SIG-M5 treated with dmso at 0.1 percent for 504 hours (cell line): ENCODE data around the gene PRXL2A.

Source experiments
- DNase-seq: peaks from one replicate; lab custom pipeline; 2025; ENCODE audit not compliant: unreplicated experiment; lab: John Stamatoyannopoulos, UW

Gene PRXL2A

DNA sequence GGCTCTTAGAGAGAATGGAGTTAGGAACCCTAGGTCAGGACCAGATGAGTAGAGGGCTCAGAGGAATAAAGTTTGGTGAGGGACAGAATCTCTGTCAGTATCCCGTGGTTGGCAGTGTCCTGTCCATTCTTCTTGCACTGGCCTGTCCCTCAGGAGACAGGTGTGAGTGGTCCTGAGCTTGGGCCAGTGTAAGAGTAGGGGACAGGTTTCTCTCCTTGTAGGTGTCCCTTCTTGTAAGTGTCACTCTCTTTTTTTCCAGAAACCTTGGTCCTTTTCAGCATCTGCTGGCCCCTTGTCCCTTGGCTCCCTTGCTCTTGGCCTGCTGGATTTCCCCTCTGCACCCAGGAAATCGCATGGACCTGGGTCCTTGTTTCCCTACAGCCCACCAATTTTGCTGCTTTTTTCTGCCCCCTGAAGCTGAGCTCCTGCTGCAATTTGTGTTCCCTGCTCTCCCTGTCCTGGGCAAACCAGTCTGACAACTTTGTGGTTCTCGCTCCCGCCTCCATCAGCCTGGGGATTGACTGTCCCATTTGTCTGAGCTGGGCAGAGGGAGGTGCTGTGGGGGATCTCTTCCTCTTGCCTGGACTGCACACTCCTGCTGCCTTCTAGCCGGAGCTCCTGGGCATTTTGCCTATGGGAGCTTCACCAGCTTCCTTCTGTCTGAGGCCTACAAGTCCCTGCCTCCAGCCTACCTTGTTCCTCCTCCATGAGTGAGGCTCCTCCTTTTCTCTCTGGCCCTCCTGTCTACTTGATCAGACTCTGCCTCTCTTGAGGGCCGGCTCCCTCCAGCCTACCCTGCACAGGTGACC is 52.3 kb downstream of the PRXL2A start:
- DNase-seq: peak; percentile 62

DNA sequence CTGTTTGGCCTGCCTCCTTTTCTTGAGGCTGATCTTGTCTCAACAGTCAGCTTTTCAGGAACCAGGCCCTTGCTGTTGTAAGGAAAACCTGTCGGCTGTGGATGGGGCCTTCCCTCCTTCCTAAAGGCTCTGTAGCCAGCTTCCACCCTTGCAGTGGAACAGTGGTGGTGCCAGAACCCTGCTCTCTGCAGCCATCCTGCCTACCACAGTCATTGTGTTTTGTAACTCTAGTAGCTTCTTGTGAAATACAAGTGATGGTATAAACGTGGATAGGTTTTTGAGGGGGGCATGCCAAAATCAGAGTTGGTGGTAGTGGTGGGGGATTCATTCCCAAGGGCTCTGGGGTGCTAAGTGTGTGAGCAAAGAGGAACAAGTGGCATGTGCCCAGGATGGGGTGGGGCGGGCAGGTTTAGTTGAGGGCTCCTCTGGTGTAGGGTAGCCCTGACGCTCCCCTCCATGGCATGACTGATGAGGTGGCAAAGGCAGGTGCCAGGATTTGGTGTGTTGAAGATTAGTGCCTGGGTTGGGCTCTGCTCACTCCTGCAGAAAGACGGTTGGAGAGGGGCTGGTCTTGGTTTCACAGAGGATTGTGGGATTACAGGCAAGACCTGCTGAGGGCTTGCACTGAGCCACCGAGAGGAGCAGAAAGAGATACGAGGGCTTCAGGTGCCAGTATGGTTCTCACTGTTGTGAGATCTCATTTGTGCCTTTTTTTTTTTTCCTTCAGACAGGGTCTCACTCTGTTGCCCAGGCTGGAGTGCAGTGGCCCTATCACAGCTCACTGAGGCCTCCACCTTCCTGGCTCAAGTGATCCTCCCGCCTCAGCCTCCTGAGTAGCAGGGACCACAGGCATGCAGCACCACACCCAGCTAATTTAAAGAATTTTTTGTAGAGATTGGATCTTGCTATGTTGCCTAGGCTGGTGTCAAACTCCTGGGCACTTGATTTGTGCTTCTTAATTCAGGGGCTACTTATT is 53.1 kb downstream of the PRXL2A start:
- peak; percentile 43 for DNase-seq

DNA sequence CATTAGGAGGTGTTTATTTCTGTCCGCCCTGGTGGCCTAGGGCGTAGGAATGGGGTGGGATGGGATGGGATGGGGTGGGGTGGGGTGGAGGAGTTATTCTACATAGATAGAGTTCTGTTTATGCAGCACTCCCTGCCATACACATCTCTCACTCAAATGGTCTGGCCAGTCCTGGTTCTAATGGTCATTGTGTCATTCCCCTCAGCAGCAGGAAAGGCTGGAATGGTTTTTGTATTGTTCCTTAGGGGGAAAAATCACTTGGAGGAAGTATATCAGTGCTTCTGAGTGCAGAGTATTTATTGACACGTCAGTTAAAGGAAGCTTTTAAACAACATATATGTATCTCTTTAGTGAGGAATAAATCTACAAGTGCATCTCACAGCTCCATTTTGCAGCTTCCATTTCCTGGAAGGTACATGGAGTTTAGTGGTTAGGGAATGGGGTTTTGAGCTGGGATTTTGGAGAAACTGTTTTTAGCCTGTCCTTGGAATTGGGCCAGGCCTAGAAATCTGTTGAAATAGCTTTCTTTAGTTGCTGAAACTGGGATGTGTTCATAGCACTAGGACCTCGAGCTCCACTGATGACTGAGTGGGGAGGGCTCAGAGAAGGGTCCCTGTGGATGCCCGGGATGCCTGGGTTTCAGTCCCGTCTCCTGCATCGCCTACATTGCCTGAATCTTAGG is 54.1 kb downstream of the PRXL2A start:
- DNase-seq: no peak

DNA sequence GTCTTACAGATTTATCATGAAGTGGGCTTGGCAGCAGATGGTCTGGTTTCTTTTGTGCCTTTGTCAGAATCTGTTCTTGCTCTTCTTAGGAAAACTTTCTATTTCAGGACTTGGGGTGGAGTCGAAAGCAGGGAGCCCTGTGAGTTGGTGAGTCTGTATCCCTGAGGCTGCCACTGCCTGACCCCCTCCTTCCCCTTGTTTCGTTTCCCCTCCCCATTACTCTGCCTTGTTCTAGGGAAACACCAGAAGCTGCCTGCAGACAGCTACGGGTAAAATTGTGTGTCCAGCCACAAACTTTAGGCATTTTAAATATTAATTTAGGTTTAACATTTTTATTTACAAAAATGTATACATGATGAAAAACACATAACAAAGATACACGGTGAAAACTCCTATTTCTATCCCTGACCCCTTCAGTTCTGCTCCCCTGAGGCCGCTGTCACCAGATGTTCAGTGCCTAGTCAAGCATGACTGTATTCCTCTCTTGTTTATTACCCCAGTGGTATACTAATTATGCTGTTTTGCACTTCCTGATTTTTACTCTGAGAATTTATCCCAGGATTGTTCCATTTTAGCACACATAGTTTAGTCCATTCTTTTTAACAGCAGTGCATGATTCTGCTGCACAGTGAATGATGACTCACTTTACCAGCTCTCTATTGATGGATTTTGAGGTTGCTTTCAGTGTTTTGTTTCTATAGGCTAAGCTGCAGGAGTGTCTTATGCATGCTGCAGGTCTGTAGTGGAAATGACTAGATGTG is 54.8 kb downstream of the PRXL2A start:
- DNase-seq: no peak

DNA sequence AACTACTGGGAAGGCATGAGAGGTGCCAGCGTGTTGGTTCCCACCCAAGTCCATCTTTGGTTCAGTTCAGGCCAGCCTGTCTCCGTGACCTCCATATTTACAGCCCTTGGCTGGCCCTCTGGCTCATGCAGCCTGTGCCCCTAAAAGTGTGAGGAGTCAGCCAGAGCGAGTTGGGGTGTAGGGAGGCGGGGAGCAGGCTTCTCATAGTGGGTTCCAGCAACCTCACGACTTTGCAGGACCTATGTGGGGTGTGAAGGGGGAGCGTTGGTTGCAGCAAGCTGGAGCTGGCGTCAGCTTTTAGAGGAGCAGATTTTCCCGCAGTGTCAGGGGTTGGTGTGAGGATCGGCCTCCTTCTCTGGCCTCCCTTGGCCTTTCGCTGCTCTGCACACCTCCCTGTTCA is 55.5 kb downstream of the PRXL2A start:
- no peak for DNase-seq

DNA sequence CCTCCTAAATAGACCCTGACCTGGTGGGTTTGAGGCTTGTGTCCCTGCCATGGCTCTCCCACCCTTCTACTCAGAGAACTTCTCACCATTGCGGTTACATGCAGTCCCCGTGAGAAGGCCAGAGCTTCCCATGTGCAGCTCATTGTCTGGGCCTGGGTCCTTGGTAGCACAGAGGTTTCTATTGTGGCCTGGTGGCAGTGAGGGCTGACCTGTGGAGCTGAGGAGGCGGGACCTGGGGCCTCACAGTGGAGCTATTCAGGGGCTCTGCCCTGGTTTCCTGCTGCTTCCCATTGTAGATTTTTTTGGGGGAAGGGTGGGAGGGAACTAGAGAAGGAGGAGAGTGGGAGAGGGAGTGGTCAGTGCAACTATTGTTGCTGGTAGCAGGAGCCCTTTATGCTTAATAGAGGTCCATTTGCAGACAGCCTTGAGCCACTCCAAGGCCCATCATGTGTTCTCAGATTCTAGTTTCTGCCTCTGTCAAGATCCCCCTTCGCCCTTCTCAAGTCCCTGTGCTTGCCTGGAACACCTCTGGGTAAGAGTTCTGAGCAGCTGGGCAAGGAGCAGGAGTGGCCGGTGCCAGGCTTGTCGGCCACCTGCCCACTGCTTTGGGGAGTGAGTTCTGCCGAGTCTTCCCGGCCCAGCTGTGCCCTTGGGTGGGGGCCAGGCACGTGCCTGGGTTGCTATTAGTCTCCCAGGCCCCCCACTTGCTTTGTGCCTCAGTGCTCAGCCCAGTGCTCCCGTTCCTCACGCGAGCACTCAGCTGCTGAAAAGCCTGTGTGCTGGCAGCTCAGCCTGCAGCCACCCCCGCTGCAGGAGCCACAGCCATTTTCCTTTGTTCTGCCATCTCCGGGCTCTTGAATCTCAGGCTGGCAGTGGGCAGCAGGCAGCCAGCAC is 56.5 kb downstream of the PRXL2A start:
- DNase-seq: no peak

DNA sequence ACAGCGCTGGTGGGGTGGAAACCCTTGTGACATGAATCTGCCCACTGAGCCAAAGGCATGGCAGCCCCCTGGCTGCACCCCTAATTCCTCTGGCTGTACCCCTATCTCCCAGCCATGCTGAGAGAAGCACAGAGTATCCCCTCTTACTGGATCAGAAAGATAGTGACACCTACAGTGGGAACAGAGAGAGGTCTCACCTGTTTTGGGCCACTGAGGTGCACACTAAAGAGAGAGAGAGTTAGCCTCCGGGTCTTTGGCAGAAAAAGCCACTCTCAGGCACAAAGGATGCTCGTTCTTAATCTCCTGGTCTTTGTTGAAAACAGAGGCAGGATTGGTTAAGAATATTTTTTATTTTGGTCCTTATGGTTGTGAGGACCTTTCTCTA is 57.1 kb downstream of the PRXL2A start:
- DNase-seq: no peak

DNA sequence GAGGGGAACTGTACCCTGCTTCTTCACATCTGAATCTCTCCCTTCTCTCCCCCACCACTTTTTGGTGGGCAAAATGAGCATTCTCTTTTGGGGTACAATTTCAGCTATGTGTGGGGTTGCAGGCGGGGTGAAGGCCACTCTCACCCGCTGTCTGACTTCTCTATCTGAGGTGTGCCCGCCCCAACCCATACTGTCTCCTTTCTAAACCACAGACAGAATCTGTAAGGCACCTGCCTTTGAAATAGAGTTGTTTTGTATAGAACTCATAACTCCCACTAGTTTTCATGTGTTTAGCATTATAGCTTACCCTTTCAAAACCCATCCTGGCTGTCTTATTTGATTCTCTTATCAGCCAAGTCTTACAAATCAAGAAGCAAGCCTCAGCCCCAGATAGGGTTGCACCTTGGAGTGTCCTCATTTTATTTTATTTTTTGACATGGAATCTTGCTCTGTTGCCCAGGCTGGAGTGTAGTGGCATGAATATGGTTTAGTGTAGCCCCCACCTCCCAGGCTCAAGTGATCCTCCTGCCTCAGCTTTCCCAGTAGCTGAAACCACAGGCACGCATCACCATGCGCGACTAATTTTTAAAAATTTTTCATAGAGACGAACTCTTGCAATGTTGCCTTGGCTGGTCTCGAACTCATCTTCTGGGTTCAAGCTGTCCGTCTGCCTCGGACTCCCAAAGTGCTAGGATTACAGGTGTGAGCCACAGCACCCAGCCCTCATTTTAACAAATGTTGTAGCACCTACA is 57.7 kb downstream of the PRXL2A start:
- no peak for DNase-seq

DNA sequence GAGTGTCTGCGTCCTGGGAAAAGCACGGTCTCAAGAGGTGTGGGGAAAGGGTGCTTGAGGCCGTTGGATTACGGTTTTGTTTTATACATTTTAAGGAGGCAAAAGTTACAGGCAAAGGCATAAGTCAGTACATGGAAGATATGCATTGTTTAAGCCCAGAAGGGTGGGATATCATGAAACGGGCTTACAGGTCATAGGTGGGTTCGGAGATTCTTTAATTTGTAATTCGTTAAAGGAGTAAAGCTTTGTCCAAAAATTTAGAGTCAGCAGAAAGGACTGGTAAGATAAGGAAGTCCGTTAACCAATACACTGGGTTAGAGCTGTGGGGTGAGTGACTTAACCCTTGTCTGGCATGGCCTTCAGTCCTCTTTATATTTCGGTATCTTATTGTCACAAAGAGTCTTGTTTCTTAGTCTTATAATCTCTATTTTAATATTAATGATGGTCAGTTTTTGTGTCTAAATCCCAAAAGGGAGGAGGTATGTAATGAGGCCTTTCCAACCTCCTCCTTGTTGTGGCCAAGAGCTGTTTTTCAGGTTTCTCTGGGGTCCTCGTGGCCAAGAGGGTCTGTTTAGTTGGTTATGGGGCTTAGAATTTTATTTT is 58.5 kb downstream of the PRXL2A start:
- no peak for DNase-seq

DNA sequence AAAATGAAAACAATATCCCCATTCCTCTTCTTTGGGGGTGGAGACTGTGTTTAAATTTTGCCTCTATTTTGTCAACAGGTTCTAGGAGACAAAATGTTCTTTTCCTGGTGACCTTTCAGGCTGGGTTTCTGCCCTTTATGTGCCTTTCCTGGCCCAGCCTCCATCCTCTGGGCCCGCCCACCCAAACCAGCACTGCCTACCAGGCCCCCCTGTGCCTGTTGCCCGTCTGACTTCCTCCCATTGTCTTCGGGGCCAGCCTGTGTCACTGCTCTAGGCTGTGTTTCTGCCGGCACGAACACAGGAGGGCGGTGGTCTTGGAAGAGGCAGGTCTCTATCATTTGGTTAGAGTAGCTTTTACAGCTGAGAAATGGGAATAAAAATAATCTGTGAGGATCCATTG is 59.7 kb downstream of the PRXL2A start:
- DNase-seq: no peak

DNA sequence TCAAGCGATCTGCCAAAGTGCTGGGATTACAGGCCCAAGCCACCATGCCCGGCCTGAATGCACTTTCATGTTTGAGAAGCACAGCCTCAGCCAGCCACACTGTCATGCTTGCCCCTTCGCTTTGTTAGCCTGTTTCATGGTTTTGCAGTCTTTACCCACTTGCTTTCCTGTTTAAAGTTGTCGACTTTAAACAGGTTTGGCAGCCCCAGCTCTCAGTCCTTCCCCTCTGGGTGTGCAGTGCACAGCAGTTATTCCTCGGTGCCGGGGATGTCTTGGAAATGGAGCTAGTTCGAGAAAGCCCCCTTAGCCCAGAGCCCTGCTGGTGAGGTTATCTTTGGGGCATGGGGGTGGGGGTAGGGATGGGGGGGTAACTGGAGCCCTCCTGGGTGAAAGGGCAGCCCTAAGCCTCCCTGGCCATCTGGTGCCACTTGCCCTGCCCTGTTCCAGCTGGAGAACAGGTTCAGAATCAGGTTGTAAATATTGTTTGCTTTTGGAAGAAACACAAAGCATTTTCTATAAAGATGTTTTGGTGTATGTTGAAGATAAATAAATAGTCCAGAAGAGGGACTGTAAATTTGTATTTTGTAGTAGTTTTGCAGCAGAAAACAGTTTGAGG is 60.6 kb downstream of the PRXL2A start:
- no peak for DNase-seq

DNA sequence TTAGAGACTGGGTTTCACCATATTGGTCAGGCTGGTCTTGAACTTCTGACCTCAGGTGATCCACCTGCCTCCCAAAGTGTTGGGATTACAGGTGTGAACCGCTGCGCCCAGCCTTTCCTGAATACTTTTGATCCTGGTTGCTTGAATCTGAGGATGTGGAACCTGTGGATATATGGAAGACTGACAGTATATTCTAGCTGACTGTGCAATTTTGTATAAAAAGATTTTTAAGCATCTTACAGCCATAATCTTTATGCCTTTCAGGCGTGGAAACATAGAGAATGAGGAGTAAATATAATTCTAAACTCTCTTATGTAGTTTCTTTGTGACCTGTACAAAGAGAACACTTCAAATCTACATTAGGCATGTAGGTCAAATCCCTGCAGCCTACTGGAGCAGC is 61.9 kb downstream of the PRXL2A start:
- DNase-seq: no peak

DNA sequence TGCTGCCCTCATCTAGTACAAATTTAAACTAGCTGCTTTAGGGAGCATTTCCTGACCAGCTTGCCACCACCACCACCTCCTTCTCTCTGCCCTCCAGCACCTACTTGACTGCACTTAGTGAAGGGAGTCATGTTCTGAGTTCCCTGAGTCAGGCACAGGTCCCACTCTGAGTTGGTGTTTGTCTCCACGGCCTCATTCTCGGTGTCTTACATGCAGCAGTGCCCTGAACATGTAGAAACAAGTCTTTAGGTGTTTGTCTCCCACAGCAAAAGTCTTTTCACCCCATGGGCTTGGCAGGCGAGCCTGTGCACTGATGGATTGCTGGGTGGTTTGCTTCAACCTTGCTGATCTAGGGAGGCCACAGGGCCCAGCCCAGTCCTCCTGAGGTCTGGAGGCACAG is 62.6 kb downstream of the PRXL2A start:
- no peak for DNase-seq

DNA sequence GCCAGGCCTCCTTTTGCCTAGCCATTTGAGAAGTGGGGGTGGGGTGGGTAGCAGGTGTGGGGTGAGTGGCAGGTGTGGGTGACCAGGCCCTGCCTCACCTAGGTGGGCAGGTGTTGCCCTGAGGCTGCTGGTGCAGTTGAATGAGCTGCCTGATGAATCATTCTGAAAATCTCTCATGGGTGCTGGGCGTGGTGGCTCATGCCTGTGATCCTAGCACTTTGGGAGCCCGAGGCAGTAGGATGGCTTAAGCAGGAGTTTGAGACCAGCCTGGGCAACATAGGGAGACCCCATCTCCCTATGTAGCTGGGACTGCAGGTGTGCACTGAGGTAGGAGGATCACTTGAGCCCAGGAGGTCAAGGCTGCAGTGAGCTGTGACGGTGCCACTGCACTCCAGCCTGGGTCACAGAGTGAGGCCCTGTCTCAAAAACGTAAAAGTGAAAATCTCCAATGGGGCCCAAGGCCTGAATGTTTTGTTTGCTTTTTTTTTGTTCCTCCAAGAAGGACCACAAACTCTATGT is 63.4 kb downstream of the PRXL2A start:
- no peak for DNase-seq

DNA sequence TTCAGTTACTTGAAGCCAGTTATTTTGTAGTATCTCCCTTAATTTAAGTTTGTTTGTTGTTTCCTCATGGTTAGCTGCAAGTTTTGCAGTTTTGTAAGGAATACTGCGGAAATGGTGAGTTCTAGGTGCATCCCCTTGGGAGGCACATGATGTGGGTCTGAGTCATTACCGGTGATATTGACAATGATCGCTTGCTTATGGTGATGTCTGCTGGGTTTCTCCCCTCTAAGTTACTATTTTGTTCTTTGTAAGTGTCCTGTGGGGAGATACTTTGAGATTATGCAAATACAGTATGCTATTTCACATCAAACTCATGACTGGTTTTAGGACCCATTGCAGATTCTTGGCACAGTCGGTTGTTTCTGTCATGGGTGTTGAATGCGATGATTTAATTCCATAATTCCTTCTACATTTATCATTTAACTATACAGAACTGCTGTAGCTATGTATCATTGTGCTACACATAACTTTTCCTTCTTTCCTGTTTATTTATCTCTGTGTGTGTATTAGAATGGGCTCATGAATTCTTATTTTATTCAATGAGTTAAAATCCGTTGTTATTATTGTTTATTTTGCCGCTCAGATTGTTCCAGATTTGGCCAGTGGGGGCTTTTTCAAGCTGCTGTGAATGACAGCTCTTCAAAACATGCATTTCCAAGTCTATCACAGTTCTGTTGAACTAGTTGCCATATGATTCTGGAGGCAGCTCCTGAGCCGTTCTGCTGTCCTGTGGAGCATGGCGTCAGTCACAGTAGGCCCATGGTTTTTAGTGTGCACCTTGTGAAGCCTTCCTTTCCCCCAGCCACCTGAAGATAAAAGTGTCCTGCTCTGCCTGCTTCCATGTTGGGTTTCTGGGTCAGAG is 64.1 kb downstream of the PRXL2A start:
- no peak for DNase-seq

DNA sequence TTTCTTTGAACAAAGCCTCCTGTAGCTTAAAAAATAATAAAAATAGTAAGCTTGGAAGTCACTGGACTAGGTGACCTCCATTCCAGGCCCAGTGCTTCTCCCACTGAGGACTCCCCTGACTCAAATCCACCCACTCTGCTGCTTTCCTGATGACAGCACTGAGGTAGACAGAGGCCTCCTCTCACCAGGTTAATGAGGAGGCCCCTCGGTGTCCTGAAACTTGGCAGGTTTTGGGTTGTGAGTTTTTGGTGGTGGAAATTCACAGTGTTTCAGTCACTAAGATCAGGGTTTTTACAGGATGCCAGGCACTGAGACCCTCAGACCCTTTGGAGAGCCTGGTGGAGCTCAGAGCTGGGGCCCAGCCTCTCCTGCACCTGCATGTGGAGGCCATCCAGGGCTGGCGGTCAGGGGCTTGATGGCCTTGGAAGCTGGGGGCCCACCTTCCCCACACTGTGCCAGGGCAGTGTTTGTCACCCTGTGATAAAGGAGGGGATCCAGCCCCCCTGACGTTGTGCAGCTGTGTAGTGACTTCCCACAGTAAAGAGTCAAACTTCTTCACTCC is 64.8 kb downstream of the PRXL2A start:
- DNase-seq: no peak
